ENCODE results near the gene RXRG.
A peak's percentile ranks its signal among the peaks of the same experiment; 100 is the strongest.
"Not testable (repeated sequence)": the region's sequence is repeated elsewhere in the genome, so short reads cannot be mapped to it uniquely, and the experiment has no call there.

The RXRG gene

DNA sequence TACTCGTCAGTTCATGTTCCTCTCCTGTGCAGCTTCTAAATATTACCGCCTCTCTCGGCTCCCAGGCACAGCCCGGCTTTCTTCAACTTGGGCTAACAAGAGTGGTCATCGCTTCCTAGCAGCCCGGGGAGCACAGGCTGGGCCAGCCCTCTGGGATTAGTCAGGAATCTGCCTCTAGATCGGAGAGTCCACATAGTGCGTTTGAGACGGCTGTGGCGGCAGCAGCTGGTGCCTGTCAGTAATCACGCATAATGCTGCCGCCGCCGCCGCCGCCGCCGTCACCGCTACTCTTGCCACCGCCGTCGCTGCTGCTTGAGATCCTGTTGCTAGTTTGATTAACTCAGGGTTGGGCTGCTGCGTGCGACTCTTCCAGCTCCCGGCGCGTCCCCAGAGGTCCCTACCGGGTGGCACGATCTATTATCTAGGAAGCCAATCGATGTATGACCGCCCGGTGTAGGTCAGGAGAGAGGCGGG, at the start of gene RXRG:
RXRG (minus strand) TSS at position 230 of the 474 bp plus-strand sequence. CDS start 233 bp downstream, outside the sequence.
- DNase-seq (ENCODE audit: low read depth, low spot score) = no peak

DNA sequence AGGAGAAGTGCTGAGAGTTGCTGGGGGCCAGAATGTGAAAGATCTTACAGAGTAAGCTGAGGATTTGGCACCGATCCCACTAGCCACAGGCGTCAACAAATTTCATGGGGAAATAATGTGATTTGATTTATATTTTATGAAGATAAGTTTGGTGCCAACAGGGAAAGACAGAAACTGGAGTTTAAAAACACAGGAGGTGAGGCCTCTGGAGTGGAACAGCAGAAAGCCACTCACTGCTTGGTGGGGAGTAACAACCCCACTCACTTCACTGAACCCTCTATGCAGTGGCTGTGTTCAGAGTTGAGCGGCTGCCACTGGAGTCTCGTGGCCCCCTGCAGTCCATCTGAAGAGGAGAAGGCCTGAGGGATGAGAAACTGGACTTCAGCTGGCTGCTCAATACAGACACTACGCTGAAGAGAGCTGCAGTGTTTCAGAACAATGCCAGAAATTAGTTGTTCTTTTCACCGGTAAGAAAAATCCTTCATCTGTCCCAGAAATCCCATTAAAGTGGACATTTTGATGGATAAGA, 48.0 kb upstream of the RXRG start:
- no peak for DNase-seq (ENCODE audit: low read depth, low spot score)

DNA sequence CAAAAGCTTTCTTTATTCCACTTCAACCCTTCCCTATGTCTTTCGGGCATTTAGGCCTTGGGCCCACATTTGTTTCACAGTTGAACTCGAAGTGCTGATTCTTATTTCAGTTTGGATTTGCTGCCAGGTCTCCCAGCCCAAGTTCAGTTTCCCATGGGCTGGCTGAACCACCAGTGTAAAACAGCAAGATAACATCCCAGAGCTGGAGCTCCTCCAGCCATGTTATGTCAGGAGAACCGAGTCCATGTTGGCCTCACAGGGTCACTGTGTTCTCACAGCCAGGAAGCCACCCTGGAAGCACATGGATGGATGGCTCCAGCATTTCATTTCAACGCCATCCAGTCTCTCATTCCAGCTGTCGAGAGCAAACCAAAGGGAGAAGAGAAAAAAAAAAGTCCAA, 45.2 kb upstream of the RXRG start:
- DNase-seq (ENCODE audit: low read depth, low spot score) = no peak

DNA sequence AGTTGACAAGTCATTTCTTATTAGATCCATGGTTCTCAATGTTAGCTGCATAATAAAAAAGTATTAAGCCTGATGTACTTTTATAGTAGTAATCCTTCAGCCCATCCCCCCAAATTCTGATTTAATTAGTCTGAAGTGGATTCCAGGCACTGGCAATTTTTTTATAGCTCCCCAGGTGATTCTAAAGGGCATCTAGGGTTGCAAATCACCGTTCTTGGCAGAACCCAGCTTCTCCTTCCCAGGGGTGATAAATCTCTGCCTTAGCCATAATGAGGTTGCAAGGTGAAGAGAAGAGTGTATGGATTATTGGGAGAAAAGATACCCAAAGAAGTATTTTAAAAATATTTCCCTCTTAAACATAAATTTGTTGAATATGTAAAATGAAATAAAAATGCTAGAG, 43.0 kb upstream of the RXRG start:
- DNase-seq (ENCODE audit: low read depth, low spot score) = no peak

DNA sequence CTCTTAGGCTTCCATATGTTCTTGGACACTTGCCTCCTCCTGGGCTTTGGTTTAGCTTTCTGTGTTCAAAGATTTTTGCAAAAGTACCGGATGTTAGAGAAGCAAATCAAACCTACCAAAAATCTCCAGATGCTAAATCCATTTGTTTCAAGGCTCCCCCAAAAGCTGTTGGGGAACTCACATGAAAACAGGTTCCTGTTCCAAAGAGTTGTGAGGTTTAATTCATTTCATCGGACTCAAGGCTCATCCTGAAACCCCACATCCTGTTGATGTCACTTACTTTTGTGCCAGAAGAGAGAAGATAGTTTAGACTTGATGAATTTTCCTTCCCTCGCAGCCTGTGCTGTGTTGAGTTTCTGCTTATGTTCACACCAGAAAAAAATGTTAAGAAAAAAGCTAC, 41.7 kb upstream of the RXRG start:
- DNase-seq (ENCODE audit: low read depth, low spot score) = no peak

DNA sequence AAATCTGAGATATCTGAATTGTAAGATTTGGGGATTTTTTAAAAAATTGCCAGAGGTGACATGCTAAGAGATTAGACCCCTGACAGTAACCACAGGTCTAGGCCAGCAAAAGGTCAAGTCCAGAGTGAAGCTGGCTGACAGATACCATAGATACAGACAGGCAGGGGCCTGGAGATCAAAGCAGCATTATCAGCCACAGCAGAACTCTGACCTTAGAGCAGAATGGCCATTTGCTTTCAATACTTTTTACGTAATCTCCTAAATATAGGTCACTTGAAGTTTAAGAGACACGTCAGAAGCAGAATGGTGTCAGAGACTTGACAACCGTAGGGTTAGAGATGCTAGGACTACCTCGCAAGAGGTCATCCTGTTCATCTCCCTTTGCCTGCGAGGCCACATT, 40.8 kb upstream of the RXRG start:
- DNase-seq (ENCODE audit: low read depth, low spot score) = no peak

DNA sequence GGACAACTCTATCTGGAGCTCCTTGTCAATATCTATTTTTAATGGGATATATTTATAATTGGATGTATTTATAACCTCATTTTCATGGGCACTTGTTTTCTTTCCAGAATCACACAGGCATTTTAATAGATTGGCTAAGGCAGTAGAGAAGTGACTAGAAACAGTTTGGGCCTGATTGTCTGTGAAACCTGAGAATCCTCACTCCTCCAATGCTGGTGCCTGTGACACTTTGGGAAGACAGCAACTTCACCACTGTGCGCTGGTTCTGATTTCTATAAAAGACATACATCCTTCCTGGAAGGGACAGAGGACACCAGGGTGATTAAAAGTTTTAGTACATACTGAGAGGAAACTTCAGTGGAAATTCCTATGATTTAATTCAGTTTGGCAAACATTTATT, 39.6 kb upstream of the RXRG start:
- no peak for DNase-seq (ENCODE audit: low read depth, low spot score)

DNA sequence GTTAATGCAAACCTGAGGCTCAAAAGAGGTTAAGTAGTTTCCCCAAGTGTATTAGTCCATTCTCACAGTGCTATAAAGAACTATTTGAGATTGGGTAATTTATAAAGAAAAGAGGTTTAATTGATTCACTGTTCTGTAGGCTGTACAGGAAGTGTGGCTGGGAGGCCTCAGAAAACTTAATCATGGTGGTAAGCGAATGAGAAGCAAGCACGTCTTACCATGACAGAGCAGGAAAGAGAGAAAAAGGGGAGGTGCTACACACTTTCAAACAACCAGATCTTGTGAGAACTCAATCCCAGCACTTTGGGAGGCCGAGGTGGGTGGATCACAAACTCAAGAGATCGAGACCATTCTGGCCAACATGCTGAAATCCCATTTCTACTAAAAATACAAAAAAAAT, 38.5 kb upstream of the RXRG start:
- DNase-seq (ENCODE audit: low read depth, low spot score) = no peak

DNA sequence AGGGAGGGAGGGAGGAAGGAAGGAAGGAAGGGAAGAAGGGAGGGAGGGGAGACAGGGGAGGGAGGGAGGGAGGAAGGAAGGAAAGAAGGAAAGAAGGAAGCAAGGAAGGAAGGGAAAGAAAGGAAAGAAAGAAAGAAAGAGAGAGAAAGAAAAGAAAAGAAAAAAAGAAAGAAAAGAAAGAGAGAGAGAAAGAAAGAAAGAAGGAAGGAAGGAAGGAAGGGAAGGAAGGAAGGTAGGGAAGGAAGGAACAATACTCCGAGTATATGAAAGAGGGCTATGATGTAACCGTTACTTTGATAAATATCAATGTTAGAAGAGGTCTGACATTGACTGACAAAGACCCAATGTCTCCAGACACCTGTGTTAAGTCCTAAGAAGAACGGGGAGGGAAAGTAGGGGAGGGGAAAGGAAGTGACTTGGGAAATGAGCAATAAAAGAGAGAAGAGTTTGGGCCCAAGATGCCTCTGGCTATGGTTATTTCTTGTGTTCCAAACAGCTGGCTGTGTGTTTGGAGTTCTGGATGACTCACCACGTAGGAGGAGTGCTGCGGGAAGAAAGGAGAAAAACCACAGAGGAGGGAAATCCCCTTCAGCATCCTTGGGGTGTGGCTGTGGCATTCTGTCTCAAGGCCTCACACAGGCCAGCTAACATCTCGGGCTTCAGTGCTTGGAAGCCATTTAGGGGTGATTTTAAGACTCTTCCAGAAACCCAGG, 37.0 kb upstream of the RXRG start:
- DNase-seq (ENCODE audit: low read depth, low spot score) = peak; percentile 56

DNA sequence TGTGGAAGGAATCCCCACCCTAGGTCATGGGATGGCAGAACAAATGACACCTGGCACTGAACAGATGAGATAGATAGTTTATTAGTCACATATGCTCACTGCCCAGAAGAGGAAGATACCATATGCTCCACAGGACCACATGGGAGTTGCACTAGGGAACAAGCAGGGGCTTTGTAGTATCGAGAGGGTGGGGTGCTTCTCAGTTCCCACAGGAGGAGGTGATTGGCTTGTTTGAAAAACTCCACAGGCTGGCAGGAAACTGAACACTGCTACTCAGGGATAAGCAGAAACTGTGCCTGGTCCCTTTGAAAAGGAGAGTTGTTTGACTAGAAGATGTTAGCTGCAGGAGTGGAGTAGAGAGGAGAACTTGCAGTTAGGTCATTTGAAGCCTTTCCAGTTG, 31.9 kb upstream of the RXRG start:
- DNase-seq (ENCODE audit: low read depth, low spot score) = no peak

DNA sequence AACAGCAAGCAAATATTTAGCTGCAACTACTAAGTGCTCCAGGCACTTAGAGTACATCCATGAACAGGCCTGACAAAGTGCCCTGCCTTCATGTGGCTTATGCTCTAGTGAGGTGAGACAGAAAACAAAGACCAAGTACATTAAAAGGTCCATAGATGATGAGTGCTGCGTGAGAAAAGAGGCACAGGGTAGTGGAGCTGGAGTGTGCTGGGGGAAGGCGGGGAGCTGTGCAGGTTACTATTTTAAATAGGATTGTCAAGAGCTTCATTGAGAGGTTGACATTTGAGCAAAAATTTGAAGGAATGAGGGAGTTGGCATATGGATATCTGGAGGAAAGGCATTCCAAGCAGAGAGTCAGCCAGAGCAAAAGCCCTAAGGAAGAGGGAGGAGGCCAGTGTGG, 29.3 kb upstream of the RXRG start:
- no peak for DNase-seq (ENCODE audit: low read depth, low spot score)

DNA sequence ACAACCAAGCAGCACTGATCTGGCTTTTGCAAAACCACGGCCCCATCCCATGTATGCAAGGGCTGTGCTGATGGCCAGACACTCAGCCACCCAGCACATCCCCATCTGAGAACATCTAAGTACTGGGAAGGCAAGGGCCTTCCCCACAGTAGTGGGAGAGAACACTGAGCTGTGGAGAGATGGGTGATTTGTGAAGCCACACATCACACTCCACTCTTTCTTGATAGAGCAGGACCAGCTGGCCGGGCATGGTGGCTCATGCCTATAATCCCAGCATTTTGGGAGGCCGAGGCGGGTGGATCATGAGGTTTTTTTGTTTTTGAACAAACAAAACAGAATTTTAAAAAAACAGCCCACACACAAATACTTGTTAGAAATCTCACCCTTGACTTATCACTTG, 28.2 kb upstream of the RXRG start:
- no peak for DNase-seq (ENCODE audit: low read depth, low spot score)

DNA sequence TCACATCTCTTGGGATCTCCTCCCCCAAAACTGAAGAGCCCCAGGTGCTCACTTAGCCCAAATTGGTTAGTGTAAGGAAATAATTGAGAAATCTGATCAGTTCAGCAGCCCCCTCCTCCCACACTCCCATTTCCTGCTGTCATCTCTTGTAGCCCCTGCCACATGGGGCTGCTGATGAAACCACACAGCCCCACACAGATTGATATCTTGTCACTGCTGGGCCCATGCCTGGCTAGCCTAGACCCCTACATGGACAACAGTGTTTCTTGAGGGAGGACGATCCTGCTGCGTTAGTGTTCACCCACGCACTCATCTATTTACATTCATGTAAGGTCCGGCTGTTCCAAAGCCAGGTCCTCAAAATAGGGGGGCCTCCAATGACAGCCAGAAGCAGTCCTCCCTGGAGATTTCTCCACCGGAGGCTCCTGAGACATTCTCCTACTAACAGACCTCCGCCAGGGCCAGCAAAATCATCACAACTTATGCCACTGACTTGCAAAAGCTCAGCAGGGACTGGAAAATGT, 23.9 kb upstream of the RXRG start:
- DNase-seq (ENCODE audit: low read depth, low spot score) = no peak

DNA sequence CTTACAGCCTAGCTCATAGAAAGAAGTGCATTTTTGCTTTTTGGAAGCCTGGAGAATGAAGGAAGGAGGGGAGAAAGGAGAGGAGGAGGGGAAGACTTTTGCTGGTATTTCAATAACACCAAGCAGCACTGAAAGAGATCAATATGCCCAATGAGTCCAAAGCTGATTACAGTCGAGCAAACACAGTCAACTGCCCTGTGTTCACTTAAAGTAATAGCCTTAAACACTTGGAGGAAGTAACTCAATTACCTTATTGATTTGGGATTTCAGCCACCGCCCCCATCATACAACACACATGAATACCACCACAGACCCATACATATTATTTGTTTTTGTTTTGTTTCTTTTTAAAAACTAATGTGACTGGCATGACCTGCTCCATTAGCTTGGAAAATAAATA, 23.3 kb upstream of the RXRG start:
- DNase-seq (ENCODE audit: low read depth, low spot score) = no peak

DNA sequence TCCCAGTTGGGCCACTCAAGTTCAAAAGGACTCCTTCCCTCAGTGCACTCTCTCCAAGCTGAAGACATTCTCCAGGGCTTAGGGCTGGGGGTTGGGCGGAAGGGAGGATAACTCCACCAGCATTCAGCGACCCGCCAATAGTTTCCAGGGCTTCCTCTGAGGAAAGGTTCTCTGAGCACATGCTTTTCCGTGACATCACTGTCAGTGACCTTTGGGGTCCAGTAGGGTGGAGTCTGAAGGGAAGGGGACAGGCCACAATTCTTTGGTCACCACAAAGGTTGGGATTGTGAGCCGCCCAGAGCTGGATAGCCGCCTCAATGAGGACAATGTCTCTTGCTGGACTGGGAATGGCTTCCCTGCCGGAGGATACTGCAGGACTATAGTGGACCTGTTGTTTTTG, 22.8 kb upstream of the RXRG start:
- DNase-seq (ENCODE audit: low read depth, low spot score) = no peak

DNA sequence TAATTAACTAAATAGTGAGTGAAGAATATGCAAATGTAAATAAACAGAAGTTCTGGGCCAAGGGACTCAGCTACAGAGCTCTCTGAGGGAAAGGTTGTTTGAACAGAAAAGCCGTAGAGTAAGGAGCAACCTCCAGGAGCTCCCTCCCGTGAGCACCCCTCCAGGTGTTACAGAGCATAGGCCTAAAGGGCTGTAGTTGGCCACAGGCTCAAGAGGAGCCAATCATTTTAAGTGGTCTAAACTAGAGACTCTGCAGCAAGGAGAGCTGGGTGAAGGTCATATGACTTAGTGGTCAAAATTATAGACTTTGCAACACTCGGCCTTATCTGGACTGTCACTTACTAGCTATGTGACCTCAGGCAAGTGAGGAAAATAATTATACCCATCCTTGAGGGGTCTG, 19.1 kb upstream of the RXRG start:
- no peak for DNase-seq (ENCODE audit: low read depth, low spot score)

DNA sequence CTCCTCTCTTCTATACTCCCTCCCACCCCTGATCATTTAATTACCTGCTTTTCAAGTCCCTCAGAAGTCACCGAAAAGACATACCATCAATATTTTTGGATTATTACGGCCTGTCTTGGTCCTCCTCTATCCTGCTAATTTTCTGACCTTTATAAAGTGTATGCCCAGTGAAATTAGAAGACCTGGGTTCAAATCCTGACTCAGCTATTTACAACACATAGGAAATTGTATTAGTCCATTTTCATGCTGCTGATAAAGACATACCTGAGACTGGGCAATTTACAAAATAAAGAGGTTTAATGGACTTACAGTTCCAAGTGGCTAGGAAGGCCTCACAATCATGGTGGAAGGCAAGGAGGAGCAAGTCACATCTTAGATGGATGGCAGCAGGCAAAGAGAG, 14.8 kb upstream of the RXRG start:
- not testable (repeated sequence) for DNase-seq (ENCODE audit: low read depth, low spot score)

DNA sequence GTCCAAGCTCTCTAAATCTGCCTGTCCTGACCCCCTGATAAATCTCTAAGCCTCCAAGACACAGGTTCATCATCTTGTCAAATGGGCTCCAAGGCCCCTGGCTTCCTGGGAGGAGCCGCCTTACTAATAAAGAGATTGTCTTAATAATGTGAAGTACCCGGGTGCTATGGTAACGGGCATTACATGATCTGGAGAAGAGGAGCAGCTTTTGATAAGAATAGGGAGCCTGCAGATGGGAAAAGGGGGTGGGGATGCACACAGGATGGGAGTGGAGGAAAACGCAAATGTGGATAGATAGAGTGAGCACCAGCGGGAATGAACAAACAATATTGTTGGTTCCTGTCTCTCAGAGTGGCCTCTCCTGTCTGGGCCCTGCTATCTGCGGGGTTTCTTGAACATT, 11.9 kb upstream of the RXRG start:
- no peak for DNase-seq (ENCODE audit: low read depth, low spot score)

DNA sequence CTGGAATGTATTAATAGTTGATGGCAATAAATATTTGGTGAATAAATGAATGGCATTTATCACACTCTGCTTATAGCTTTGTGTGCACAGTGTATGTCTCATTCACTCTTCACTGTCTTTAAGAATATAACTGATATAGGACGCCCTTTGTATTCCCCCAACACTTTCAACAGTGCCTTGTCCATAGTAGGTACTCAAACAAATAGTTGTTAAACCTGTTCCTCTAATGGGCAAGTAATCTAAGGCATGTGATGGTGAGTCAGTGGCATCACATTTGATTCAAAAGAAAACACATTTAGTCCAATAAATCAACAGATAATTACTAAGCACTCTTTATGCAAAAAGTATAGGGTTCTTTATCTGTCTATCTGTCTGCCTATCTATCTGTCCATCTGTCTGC, 11.2 kb upstream of the RXRG start:
- DNase-seq (ENCODE audit: low read depth, low spot score) = no peak

DNA sequence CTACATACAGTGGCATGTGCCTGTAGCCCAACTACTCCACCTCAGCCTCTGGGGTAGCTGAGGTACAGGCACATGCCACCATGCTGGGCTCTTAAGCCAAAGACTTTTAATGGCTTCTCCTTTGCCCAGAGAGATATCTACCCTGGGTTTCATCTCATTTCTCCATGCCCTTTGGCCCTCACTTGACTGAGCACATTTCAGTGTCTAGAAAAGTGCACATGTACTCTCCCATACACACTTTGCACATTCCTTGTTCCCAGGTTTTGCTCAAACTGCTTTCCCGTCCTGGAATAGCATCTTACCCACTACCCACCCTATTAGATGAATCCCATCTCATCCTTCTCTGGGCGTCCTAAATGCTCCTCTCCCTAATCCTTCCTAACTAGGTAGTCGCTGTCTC, 10.2 kb upstream of the RXRG start:
- no peak for DNase-seq (ENCODE audit: low read depth, low spot score)

DNA sequence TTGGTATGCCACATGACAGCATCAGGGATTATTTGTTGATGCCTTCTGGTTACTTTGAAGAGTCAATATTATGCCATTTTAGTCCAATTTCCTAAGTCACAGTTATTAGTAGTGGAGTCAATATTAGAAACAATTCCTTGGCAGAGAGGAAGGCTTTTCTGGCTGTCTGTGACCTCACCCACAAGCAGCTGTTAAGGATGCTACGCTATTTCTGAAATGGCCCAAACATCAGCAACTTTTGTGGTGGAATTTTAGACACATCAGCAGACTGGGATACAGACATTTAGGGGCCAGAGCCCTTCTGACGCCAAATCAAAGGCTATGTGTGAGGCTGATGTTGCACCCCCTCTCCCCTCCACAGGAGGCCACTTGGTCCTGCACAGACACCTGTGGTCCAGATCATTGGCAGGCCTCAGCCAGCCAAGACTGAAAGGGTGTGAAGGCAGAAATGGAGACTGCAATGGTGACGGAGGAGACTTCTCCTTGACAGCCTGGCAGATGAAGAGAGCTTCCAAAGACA, 9.2 kb upstream of the RXRG start:
- no peak for DNase-seq (ENCODE audit: low read depth, low spot score)

DNA sequence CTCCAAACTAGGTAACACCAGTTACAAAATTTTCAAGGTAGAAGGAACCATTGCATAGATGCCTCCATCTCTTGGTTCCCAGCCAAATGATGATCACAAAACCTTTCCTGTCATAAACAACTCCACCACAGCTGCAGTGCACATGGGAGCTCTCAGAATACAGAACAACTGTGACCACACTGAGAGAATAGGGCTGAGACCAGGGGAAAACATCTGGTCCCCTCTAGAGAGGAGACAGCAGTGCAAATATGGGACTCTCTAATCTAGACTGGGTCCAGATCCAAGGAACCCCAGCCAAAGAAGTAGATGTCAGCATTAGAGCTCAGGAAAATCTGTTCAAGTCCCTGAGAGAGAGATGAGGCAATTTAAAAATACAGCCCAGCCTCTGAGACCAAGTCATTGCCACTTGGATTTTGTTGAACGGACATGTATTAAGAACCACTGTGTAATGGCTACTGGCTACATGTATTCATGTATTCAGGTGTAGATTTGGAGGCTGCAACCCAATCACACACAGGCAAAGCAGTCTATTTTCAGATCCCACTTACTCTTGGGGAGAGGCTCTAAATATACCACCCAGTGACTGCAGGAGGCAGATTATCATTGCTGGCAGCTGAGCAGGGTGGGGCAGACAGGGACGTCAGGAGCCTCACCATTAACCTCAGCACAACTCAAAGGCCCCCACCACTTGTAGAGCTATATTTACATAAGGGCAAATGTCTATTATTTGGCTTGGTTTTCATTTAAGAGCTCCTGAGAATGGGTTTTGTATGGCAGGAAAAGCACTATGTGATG, 7.6 kb upstream of the RXRG start:
- no peak for DNase-seq (ENCODE audit: low read depth, low spot score)

DNA sequence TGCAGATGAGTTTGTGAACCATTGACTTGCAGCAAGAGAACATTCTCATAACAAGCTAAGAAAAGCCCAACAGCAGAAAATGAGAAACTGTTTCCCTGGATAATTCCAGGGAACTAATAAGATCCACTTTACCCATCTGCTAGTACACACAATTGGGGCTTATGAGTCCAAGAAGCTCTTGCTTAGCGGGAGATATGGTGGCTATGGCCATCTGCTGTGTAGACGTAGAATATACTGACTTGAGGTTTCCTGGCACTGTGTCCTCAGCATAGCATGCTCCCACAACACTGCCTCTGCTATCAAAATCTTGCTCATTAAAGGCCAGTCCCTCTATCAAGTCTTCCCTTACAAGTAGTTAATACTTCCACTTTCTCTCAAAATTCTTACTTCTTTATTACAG, 6.8 kb upstream of the RXRG start:
- DNase-seq (ENCODE audit: low read depth, low spot score) = no peak
